ENCODE measurements around the gene PLXNA4.

The PLXNA4 gene

DNA sequence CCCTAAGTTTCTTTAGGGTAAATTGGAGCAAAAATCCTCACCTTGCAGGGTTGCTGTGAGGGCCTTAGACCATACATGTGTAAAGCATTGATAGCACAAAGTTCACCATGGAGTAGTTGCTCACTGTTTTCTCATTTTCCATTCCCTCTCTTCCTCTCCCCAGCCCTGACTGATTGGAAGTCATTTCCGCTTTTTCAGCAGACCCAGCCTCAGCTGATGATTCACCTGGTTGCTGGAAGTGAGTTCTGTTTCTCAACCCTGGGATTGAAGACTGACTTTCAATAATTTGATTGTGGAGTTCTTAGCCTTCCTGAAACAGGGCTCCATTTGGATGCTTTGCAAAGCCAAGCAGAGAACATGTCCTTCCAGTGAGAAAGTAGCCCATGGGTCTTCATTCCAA lies 107.0 kb downstream of the PLXNA4 start:
- no peak for DNase-seq

DNA sequence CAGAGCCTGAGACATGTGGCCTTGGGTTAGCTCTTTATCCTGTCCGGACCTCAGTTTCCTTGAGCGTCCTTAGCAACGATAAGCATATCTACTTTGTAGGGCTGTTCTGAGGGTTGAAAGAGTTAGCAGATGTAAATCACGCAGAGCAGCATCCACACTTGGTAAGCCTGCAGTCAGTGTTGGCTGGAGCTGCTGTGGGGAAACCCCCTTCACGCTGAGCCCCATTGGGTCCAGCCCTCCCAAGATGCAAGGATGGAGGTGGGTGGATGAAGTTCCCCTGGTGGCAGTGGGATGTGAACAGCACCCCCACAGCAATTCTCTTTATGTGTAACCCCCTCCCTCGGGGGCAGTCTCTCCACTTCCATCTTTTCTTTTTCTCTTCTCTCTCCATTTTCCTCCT lies 109.9 kb downstream of the PLXNA4 start:
- no peak for DNase-seq

DNA sequence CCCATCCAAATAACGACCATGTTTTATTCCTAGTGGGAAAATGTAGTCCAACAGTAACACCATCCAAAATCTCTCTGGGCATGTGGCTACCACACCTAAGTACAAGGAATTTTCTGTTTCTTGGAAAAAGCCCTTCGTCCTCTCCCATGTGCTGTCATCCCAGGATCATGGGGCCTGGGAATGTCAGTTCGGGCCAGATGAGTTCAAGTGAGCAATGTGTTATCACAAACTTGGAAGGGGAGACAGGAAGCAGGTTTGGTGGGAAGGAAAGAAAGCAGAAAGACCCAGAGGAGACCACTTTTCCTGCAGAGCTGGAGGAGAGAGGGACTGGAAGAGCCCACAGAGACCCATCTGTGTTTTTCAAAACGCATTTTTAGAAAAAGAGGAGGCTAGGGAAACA lies 110.8 kb downstream of the PLXNA4 start:
- DNase-seq, result no peak

DNA sequence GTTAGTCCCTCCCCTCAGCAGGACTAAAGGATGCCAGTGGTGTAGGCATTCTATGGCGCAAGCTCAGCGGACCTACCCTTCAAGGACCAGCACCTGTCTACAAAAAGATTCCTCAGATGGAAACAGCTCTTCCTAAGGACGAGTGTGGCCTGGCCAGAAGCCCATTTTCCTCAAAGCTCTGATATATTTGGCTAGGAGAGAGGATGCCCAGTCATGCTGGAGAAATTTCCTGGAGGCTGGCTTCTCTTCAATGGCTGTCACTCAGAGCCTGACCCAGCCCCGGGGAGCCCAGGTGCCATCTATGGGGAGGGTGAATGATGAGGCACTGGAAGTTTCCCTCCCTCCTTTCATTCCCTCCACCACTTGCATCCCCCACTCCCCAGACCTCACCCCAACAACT lies 111.5 kb downstream of the PLXNA4 start:
- DNase-seq, result no peak

DNA sequence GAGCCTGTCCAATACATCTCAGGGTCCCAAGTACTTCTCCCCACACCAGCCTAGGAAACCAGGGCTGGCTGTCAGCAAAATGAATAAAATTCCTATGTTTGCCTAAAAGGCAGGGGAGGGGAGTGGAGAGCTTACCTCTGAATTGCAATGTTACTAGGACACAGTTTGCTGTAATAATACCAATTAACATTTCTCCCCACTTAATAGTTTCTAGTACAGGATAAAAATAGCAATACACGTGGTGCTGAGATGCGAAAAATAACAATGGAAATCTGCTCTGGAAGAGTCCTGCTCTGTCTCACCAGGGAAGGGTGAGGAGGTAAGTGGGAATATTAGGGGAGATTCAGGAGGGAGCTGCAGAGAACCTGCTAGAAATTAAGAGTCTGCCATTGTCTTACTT lies 112.3 kb downstream of the PLXNA4 start:
- no peak for DNase-seq

DNA sequence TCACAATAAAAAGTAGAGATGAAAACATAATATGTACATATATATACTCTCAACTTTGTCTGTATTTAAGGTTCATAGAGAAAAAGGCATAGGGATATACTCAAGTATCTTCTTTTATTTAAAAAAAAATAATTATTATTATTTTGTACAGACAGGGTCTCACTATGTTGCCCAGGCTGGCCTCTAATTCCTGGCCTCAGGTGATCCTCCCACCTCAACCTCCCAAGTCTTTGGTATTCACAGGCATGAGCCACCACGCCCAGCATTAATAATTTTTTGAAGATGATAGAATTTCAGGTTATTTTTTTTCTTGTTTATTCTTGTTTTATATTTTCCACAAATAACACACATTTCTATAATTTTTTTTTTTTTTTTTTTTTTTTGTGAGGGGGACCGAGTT lies 113.8 kb downstream of the PLXNA4 start:
- DNase-seq, result no peak

DNA sequence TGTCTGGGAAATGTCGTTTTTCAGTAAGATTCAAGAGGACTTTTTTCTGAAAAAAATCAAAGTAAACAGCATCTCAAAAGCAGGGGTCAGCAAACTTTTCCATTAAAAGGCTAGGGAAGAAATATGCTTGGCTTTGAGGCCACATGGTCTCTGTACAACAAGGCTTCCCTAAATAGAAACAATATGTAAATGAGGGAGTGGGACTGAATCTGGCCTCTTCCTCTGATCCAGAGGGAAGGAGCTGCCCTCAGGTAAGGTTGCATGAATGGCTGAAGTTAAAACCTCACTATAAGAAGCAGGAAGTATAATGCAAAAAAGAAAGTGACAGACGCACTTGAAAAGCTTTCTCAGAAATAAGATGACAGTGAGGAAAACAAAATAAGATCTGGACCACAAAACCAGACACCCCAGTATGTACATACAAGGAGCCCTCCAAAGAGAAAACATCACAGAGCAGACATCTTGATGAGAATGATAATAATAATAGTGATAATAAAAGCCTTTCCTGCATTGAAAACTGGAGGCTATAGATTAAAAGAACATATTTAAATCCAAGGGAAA lies 115.2 kb downstream of the PLXNA4 start:
- DNase-seq, result no peak

DNA sequence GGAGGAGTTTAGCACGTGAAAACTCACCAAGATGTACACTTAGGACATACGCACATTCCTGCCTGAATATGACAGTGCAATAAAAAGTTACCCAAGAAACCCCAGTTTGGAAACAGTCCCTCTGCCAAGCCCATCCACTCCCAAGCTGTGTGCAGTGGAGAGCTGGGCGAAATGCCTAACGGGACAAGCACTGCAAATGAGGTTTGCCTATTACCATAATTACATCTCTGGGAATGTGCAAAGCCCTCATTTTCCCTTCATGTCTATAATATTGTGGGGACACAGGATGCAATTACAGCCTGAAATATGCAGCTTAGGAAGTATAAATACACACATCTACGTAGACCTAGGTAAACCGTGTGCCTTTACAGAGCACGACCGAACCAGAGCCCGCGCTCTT lies 117.5 kb downstream of the PLXNA4 start:
- DNase-seq, result no peak

DNA sequence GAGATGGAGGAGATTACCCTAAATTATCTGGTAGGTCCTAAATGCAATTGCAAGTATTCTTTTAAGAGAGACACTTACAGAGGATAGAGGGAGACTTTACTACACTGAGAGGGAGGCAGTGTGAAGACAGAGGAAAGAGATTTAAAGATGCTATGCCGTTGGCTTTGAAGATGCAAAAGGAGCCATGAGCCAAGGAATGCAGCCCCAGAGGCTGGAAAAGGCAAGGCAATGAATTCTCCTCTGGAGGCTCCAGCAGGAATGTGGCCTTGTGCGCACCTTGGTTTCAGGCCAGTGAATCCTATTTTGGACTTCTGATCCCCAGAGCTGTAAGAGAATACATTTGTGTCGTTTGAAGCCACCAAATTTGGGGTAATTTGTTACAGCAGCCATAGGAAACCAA lies 118.6 kb downstream of the PLXNA4 start:
- DNase-seq, result no peak

DNA sequence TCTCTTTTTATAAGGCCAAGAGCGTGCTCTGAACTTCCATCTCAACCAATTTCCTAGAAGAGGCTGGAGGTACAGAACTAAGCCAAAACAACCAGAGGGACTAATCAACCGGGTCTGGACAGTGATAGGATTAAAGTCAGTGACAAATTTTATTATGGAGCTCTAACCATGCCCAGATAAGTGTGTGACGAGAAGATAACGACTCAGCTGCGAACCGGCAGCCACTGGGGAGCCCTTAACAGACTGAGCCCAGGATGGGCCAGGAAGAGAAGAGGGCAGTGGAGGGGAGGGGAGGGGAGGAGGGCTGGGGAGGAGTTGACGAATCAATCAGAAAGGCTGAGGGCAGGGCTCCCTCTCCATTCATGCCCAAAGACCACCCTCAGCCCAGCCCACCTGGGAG lies 119.9 kb downstream of the PLXNA4 start:
- no peak for DNase-seq

DNA sequence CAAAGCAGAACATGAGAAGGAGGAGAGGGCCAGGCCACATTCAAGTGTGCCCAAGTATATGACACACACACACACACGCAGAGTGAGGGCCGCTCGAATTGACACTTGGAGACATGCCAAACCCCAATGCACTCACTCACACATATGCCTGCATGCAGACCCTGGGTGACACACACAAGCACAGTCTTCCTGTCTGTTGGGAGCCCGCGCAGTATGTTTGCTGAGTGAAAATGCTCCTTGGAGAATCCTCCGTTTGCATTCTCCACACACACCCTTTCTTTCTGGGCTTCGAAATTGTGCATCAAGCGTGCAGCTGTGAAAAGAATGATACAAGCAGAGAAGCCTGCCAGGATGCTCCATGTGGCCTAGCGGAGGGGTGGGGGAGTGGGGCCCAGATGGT lies 120.9 kb downstream of the PLXNA4 start:
- DNase-seq, result no peak

DNA sequence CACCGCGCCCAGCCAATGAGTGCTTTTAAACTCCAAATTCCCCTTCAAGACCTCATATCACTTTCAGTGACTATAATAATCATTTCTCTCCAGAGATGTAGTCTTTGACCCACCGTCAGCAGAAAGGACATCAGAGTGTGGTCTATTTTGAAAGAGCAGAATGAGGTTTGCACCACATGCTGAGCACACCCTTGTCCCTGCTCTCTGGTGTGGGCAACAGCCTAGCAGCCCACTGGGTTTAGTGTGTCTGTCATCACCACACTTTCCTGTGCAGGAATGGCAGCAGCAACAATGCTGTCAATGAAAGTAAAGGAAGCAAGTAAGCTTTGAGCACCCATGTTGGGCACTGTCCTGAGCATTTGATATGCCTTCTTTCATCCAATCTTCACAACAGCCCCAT lies 122.4 kb downstream of the PLXNA4 start:
- no peak for DNase-seq

DNA sequence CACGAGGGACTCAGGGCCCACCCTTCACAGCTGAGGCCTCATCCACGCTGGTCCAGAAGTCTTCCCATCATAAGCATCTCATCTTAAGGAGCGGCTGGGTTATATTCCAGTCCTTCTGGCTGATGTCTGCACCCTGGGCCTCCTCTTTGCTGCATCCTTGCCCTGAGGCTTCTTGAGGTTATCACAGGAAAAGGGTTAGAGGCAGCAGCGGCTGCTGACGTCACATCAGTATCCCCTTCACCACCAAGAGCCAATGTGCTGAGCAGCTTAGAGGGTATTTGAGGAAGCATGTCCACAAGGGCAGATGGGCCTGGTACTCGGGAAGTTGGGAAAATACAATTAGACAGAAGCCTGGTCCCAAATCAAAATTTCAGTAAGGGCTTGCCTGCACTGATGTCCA lies 125.1 kb downstream of the PLXNA4 start:
- no peak for DNase-seq

DNA sequence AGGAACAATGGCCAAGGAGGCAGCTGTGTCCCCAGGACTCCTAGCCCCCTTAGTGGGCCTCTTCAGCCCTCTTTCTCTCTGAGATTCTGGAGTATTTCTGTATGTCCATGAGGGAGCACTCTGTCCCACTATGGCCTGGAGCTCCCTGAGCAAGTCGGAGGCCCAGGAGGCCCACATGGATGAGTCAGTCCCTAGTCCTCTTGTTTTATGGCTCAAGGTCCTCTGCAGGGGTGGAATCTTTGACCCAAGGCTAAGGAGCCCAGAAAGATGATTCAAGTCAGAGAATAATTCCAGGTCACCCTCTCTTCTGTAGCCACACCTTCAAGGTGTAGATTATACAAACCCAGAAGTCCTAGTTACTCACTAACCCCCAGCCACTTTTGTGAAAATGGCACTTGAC lies 125.6 kb downstream of the PLXNA4 start:
- no peak for DNase-seq

DNA sequence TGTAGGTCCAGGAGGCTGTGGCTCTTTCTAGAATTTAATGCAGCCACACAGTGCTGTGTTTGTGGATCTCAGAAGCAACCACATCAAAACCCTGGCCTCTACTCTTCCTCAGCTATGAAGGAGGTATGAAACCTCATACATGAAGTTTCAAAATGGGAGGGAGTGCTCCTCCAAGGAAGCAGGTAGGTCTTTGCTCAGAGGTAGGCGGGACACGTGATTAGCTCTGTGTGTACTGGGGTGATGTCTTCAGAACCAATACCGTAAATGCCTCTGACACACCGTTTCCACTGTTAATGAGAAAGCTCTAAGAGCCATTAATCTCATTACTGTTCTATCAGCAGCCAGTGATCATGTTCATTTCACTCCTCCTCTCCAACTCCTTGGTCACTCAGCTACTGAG lies 126.1 kb downstream of the PLXNA4 start:
- no peak for DNase-seq

DNA sequence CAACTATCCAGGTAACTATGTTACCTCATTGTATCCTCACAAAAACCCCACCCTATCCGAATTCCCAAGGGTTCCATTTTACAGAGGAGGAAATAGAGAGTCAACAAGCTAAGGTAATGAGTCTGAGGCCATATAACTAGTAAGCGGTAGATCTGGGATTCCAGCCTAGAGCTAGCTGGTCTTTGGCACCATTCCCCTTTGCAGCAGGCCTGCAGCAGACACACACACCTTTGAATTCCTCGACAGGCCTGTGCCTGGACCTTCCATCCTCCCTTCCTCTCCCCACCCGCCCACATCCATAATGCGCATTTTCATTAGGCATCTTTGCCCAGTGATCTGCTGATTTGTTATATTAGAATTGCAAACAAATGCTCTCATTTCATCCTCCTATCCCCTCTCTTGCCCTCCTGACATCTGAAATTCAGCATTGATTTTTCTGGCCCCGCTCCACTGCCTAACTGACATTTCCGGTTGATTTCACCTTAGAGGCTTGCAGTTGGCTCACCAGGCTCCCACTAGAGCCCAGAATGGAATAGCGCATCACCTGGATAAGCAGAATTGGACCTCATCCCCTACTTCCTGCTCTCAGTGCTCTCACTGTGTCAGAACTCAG lies 129.5 kb downstream of the PLXNA4 start:
- DNase-seq, result no peak

DNA sequence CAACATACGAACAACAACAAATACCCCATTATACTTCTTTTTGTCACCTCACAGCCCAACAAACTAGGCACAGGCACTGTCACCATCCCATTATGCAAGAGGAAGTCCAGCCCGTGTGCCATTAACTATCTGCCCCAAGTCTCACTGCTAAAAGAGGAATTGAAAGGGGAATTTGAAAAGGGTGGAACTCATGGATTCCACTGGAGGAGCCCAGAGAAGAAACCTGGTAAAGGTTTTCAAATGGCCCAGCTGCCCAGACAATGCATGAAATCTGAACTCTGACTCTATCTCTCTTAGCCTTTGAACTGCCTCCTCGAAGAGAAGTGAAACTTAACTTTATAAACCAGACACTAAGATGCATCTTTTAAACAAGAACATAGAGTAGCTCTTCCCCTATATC lies 130.0 kb downstream of the PLXNA4 start:
- DNase-seq, result no peak

DNA sequence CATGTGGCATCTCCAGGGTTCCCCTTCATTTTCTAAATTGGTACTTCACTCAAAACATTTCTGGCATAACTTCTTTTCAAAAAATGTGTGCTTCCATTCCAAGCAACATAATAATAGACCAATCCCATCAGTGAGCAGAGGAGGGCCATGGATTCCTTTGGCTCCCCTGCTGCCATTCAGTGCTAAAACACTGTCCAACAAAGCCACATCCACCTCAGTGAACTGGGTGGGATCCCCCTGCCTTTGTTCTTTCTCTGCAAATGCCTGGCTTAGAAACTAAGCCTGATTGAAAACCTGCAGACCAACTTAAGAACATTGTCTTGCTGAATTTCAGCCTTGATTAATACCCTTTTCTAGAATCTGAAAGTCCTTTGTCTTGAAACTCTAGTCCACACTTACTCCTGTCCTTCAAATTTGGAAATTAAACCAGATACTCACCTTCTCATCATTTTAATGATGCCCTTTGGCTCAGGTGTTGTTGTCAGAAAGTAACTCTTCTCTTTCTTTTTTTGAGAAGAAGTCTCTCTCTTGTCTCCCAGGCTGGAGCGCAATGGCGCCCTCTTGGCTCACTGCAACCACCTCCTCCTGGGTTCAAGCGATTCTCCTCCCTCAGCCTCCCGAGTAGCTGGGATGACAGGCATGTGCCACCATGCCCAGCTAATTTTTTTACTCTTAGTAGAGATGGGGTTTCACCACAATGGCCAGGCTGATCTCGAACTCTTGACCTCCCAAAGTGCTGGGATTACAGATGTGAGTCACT lies 132.3 kb downstream of the PLXNA4 start:
- no peak for DNase-seq

DNA sequence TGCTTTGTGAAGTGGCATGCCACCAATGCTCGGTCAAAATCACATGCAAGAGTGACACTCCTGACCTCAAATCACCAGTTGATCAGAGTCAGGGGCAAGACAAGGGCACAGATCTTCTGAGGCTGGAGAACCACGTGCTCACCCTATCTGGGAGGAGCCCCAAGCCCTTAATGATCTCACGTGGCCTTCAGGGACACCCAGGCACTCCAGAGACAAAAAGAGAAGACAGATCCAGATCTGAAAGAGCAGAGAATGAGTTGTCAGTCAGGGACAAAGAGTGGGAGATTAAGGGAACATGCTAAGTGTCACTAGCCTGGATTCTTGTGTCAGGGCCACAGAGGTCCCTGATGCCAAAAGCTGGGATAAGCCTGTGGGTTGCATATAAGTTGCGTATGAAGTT lies 134.3 kb downstream of the PLXNA4 start:
- DNase-seq, result no peak

DNA sequence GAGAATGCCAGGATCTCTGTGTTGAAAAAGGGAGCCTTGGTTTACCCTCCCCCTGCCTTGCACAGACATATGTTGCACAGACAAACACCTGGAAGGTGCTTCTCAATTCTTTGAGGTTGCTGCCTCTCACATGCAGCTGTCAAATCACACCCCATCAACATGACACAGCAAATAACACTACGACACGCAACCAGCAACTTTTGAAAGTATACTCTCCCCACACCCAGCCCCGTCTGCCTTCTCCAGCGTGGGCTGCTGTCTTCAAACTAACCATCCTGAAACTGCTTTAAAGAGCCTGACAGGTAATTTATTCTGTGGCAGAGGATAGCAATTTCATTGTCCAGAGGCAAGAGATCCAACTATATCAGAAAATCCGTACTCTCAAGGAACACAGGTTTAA lies 136.1 kb downstream of the PLXNA4 start:
- no peak for DNase-seq

DNA sequence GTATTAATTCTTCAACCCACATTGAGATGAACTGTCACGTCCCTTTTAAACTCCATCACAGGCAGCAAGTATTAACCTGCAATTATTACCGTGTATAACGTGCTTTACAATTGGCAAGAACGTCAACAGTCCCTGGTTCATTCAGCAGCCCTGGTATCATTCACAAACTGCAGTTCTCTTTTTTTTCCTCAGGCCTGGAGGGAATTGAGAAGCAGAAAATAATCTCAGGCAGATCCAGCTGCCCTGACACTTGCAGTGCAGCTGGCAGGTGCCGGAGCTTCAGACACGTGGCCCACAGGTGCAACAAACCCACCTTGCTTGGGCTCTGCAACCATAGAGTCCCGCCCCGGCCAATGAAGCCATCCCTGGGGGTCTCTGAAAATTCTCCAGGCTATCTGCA lies 137.3 kb downstream of the PLXNA4 start:
- DNase-seq, result no peak

DNA sequence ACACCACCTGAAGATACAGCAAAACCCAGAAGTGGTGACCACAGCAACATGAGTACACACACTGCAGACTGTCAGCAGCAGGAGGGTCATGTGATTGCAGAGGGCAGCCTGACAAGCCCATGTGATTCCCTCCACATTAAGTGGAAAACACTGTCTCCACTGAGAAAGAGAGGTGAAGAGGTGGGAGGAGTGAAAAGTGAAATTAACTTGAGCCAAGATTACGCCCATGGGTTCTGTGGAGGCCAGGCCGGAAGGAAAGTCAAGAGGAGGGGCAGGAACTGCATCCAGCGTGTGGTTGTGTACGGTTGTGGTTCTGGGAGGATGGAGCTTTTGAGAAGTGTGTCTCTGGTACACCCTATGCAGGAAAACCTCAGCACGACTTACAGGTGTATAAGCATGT lies 138.5 kb downstream of the PLXNA4 start:
- no peak for DNase-seq

DNA sequence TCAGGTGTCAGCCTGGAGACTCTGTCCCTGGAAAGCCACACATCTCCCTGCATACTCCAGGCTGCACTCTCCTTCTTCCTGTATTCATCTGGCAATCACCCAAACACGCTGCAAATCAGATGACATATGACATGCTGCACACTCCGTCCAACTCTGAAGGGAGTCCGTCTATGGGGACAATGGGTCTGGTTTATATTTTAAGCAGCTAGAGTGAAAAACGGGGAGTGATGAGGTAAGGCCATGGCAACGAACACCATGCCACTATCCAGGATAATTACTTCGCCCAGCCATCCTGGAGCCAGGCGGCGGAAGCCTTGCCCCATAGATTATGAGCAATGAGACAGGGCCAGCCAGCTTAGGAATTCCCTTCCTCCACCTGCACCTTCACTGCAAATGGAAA lies 140.1 kb downstream of the PLXNA4 start:
- peak in 1 of 2 experiments; percentile 33 for DNase-seq
